Measurements from ENCODE around the gene IMPG2.

DNA sequence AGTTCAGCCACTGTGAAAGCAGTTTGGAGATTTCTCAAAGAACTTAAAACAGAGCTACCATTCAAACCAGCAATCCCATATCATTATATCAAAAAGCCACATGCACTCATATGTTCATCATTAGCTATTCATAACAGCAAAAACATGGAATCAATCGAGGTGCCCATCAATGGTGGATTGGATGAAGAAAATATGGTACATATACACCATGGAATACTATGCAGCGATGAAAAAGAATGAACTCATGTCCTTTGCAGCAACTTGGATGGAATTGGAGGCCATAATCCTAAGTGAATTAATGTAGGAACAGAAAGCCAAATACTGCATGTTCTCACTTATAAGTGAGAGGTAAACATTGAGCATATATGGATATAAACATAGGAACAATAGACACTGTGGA is 32.1 kb downstream of the IMPG2 start:
- TF ChIP-seq POLR2A (IDR thresholded peaks at IDR 0.05) (no peak), EP300 (IDR thresholded peaks at IDR 0.05) (no peak)
- TF ChIP-seq, protein P1, sequence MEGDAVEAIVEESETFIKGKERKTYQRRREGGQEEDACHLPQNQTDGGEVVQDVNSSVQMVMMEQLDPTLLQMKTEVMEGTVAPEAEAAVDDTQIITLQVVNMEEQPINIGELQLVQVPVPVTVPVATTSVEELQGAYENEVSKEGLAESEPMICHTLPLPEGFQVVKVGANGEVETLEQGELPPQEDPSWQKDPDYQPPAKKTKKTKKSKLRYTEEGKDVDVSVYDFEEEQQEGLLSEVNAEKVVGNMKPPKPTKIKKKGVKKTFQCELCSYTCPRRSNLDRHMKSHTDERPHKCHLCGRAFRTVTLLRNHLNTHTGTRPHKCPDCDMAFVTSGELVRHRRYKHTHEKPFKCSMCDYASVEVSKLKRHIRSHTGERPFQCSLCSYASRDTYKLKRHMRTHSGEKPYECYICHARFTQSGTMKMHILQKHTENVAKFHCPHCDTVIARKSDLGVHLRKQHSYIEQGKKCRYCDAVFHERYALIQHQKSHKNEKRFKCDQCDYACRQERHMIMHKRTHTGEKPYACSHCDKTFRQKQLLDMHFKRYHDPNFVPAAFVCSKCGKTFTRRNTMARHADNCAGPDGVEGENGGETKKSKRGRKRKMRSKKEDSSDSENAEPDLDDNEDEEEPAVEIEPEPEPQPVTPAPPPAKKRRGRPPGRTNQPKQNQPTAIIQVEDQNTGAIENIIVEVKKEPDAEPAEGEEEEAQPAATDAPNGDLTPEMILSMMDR (IDR thresholded peaks at IDR 0.05), result no peak

Measured in ovary (tissue), 3 donors.